Thyroid gland (tissue), 4 donors: ENCODE results near the gene POU6F1.

ENCODE experiments used
- CTCF ChIP-seq, 6 experiments: fragments of 200-600 bp in 3 of 6; fragments of 450-650 bp in 3 of 6; sonication (generic) in 3 of 6; IDR thresholded peaks; one replicate each; pipeline ENCODE4 v1.5.1; 2016 to 2019; ENCODE audit warnings: antibody characterized with exemption in 6 of 6, mild to moderate bottlenecking in 2 of 6, inconsistent platforms in 1 of 6, moderate library complexity in 1 of 6
- POLR2A ChIP-seq, 2 donors: fragments of 450-650 bp; IDR thresholded peaks; one replicate each; pipeline ENCODE4 v1.6.1; 2017; ENCODE audit warnings: antibody characterized with exemption in 2 of 2, mild to moderate bottlenecking in 2 of 2, moderate library complexity in 1 of 2

- no peak for TF ChIP-seq POLR2A (IDR thresholded peaks at IDR 0.05)
- no peak for TF ChIP-seq CTCF (IDR thresholded peaks at IDR 0.05)
These were observed 4.6 kb upstream of the POU6F1 start for GRCh38 chr12:51222461-51222860.
